ENCODE data around the gene BRPF1.
"Not testable (repeated sequence)": the region's sequence is repeated elsewhere in the genome, so short reads cannot be mapped to it uniquely, and the experiment has no call there.

Gene BRPF1

DNA sequence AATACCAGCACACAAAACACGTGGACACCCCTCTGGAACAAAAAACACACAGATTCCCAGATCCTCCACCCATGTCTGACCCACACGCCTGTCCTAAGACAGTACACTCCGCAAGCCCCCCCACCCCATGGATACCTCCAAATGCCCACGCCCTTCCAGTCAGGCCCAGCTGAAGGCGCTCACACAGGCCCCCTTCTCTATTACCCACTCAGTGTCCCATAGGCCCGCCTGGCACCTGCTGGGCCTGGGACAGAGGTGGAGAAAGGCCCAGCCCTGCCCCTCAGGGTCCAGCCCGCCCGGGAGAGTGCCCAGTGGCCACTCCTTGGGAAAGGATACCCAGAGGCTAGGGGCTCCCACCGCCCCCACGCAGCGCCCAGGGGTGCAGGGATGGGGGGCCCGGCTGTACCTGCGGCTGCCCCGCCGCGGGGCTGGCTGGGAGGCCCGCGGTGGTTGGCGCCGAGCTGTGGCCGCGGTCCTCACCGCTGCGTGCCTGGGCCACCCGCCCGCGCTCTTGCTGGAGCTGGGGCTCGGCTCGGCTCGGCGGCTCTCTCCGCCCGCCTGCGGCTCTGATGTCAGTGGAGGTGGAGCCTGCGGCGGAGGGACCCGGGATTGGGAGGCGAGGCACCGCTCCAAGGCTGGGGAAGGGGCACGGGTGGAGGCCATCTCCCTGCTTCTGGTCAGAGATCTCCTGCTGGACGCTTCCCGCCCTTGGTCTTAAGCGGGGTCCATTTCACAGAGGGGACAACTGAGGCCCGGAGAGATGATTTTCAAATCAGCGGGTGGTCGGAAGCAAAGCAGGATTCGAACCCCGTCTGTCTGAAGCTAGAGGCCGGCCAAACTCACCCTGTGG is 38.1 kb downstream of the BRPF1 start, which contains the start of gene CAMK1:
TSS of gene CAMK1 (minus strand) at position 522 of the 850 bp plus-strand sequence. CDS start 2,198 bp downstream, outside the sequence.
- DNase-seq (ENCODE audit: low read depth in 3 of 3): peak in 2 of 3 experiments; percentile 43 to 71

DNA sequence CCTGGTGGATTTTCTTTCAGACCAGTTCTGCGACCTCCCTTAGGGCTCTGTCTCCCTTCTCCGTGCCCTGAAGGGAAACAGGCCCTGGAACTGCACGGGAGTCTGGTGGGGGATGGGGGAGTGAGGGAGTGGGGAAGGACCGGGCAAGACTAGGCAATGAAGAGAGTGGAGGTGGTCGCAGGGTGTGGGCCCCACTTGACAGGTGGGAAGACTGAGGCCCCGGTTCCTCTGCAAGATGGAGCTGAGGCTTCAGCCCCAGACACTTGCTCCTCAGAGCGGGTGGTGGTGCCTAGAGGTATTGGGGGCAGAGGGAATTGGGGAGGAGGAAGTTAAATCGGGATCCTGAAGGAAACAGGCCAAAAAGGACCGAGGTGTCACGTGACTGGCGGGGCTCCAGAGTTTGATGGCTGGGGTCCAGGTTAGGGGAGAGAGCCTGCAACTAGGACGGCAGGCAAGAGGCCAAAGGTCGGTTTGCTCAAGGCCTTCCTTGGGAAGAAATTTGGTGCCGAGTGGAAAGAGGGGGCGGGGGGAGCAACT is 38.8 kb downstream of the BRPF1 start:
- no peak for DNase-seq (ENCODE audit: low read depth in 3 of 3)

DNA sequence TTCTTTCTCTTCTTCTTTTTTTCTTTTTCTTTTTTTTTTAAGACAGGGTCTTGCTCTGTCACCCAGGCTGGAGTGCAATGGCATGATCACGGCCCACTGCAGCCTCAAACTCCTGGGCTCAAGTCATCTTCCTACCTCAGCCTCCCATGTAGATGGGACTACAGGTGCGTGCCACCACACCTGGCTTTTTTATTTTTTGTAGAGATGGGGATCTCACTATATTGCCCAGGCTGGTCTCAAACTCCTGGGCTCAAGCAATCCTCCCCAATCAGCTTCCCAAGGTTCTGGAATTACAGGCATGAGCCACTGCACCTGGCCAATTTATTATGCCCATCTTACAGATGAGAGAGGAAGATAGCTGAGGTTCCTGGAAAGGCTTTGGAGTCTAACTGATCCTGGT is 39.5 kb downstream of the BRPF1 start:
- DNase-seq (ENCODE audit: low read depth in 3 of 3): not testable (repeated sequence)

DNA sequence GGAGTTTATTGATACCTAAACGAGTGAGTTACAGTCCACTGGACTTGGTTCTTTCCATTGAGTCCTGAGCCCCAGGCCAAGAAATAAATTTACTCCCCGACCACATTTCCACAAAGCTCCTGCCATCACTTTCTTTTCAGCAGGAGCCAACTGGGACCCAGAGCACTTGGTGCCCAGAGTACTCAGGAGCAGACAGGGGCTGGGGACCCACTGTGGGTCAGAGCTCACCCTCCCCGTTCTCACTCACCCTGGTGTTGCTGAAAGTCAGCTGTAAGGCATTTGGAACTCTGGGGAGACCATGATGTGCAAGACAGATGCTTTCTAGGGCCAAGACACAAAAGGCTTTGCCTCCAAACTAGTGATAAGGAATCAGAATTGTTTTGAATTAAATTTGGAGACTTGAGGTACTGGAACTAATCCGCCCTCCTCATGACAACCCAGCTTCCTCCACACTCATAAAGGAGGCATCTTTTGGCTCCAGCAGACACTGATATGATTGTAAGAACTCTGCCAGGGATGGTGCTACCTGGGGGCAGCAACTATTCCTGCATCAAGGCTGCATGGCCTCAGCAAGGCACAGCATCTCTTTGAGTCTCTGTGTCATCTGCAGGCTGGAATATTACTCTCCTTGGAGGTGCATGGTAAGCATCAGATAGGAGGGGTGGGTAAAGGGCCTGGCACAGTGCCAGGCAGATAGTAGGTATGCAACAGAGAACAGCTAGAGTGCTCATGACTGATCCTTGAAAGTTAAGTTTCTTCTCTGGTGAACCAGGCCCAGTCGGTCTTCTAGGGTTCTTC is 45.6 kb downstream of the BRPF1 start:
- peak in 1 of 3 experiments; percentile 22 for DNase-seq (ENCODE audit: low read depth in 3 of 3)

DNA sequence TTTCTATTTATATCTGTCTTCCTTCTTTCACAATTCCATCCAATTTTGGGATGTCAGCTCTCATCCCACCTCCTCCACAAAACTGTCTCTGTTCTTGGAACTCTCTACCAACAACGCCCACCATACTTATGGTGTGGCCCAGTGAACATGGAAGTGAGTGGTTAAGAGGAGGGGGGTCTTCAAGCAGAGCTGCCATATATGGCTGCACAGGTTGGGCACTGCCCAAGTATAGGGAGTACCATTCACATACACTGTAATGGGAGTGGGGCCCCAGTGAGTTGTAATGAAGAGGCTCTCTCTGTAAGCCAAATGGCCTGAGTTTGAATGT is 46.1 kb downstream of the BRPF1 start:
- DNase-seq (ENCODE audit: low read depth in 3 of 3): no peak

DNA sequence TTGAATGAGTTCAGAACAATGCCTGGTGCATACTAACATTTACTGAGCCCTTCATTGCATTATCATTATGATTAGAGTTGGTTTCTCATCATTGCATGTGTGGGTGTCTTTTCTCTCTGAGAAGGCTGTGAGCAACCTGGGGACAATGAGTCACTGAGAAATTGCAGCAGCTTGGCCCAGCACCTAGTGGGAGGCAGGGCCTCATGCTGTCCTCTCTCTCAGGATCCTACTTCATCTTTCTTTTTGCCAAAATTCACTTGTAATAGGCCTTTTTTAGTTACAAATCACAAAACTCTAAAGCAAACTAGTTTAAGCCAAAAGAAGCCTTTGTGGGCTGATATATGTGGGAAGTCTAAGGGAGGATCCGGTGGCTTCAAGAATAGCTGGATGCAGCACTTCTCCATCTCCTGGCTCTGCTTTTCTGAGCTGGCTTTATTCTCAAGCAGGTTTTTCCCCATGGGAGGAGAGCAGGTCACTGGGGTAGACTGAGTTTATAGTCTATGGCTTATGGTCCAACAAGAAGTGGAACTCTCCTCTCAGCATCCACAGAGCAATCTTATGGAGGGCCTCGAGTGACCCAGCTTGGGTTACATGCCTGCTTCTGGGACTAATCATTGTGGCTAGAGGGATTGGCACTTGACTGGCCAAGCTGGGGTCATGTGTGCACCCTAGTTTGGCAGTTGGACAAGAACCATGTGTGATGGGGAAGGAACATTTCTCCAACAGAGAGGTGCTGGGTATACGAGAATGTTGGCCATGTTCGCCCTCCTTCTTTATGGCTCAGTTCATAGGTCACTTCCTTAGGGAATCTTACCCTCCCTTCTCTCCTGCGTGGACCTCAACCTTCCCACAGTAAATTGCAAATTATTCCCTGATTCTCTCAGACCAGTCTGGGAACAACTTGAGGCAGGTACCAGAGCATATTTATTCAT is 46.9 kb downstream of the BRPF1 start:
- peak; percentile 49 to 68 (median 58) for DNase-seq (ENCODE audit: low read depth in 3 of 3)

DNA sequence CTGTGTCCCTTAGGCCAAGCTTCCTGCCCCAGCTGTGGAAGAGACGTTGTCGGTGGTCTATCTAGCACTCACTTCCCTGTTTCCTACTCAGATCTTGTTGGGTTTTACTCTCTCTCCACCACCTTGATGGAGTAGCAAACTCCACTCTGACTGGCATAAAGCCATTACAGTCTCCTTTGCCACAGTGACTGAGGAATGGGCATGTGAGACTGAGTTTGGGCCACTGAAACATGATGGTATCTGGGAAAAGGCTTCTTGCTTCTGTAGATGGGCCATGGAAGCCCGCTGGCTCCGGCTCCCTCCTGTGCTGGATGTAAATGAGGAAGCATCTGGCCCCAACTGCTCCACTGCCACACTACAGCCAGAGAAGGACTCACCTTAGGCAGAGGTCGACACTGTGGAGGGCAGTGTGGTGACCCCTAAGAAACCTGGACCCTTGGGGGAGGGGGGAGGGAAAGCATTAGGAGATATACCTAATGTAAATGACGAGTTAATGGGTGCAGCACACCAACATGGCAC is 47.6 kb downstream of the BRPF1 start:
- DNase-seq (ENCODE audit: low read depth in 3 of 3): no peak

DNA sequence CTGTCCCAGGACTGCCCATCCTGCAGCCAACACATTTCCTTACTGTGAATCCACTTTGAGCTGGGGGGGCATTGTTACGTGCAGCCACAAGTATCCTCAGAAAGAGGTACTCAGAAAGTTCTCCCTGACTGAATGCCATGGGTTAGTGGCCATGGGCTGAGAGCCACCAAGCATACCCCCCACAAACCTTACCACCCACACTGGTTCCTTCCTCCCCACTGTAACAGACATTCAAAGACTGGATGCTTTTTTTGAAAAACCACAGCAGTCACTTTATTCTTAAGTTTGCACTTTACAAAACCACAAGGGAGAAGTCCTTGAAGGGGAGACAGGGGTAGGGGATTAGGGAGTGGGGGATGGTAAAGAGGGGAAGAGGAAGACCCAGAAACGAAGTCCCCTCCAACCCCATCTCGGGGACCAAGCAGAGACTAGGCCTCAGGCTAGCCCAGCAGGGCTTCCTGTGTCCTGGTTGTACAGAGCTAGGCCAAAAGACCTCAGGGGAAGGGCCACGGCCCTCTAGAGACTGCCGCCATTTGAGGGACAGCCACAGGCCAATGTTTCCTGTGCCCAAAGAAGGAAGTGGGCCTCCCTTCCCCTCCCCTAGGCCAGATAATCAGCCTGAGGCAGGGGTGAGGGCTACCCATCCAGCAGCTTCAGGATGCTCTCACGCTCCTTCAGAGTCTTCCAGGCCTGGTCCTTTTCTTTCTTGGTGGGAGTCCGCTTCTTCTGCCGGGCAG is 48.4 kb downstream of the BRPF1 start:
- DNase-seq (ENCODE audit: low read depth in 3 of 3): peak in 1 of 3 experiments; percentile 29

DNA sequence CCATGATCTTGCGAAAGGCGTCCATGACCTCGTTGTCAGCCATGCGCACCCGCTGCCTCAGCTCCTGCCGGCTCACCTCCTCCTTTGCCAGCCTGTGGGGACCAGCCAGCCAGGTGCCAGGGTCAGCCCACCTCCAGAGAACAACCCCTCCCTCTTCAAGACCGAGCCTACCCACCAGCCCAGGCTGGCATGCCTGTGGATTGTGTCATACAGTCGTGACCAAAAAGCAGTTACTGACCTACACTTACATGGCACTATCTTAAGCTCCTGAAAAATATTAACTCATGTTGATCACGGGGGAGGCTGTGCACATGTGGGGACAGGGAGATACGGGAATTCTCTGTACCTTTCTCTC is 48.9 kb downstream of the BRPF1 start:
- DNase-seq (ENCODE audit: low read depth in 3 of 3): no peak

DNA sequence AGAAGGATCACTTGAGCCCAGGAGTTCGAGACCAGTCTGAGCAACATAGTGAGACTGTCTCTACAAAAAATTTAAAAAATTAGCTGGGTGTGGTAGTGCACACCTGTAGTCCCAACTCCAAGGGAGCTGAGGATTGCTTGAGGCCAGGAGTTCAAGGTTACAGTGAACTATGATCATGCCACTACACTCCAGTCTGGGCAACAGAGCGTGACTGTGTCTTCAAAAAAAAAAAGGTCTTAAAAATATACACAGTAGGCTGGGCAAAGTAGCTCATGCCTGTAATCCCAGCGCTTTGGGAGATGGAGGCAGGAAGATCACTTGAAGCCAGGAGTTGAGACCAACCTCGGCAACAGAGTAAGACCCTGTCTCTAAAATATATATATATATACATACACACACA is 49.4 kb downstream of the BRPF1 start:
- no peak for DNase-seq (ENCODE audit: low read depth in 3 of 3)

DNA sequence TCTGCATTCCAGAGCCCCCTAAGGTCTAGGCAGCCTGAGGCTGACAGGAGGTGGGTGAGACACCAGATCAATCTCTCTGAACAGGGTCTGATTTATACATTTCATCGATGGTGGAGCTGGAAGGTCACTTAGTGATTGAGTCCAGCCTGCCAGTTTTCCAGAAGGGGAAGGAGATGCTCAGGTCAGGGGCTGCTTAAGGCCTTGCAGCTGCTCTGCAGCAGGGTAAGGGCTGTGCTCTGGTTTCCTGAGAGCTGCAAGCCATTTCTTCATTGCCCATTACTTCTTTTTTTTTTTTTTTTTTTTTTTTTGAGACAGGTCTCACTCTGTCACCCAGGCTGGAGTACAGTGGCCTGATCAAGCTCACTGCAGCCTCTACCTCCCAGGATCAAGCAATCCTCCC is 50.0 kb downstream of the BRPF1 start:
- no peak for DNase-seq (ENCODE audit: low read depth in 3 of 3)

DNA sequence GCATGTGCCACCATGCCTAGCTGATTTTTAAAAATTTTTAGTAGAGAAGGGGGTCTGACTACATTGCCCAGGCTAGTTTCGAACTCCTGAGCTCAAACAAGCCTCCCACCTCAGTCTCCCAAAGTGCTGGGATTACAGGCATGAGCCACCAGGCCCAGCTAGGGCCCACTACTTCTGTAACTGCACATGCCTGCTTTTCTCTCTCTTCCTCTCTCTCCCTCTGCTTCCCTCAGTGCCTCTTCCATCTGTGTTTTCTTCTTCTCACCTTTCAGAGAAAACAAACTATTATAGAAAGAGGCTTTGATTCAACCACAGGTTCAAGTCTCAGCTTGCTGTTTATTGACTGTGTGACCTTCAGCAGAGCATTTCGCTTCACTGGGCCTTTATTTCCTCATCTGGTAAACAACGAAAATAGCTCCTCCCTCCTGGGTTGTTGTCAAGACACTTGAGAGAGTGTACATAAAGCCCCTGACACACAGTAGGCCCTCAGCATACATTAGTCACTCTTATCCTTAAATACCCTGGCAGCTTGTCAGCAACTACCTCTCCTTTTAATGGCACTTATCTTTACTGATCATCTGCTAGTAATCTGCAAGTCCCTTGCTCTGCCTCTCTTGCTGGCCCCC is 50.6 kb downstream of the BRPF1 start:
- no peak for DNase-seq (ENCODE audit: low read depth in 3 of 3)

DNA sequence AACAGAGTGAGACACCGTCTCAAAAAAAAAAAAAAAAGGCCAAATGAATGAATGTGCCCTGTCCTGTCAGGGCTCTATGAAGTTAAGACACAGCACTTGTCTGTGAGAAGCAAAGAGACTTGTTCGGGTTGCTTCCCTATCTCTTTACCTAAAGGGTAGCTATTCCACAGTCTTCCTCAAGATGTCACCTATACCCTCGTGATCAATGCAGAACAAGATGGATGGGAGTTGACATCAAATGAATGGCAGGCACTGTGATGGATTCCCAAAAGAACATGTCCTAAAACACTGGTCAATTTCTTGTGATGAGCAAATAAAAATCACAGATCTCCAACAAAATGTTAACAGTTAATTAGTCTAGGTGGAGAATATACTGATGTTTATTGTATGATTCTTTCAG is 51.2 kb downstream of the BRPF1 start:
- DNase-seq (ENCODE audit: low read depth in 3 of 3): no peak

DNA sequence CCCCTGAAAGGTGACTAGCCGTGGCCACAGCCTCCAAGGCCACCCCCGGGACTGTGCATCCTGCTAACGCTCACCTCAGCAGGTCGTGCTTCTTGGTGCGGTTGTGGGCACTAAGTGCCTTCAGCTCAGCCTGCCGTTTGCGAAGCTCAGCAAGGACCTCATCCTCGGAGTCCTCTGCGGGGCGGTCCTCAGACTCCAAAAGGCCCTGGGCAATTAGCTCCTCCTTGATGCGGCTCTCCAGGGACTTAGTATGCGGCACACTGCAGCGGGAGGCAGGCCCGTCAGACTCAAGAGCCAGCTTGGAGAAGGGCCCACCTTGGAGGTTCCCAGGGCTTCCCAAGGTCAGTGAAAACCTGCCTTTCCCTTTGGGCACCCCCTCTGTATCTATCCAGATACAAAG is 52.4 kb downstream of the BRPF1 start:
- DNase-seq (ENCODE audit: low read depth in 3 of 3): no peak

DNA sequence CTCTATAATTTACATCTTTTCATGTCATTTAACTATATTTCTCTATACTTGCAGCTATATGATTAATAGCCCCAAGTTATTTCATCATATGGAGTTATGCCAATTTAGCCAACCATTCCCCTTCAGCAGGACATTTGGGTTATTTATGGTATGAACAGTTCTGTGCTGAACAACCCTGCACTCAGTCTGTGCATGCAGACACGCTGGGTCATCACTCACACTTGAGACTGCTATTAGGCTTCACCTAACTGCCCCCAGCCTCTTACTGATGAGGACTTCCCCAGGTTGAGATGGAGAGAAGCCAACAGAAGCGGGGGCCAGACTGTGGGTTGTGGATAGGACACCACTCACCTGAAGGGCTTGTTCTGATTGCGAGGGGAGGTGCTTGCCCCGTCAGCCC is 53.4 kb downstream of the BRPF1 start:
- DNase-seq (ENCODE audit: low read depth in 3 of 3): no peak

DNA sequence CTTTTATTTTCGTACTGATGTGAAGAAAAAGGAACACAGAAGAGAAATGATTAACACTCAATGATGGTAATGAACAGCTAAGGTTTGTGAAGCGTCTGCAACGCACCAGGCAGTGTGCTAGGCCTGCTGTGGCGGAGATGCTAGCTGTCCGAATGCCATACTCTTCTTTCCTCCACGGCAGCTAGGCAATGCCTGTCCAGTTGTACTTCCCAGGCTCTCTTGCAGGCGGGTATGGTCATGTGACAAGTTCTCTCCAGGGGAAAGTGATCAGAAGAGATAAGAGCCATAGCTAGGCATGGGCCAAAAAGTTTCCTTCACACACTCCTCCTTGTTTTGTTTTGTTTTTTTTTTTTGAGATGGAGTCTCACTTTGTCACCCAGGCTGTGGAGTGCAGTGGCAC is 54.1 kb downstream of the BRPF1 start:
- no peak for DNase-seq (ENCODE audit: low read depth in 3 of 3)

DNA sequence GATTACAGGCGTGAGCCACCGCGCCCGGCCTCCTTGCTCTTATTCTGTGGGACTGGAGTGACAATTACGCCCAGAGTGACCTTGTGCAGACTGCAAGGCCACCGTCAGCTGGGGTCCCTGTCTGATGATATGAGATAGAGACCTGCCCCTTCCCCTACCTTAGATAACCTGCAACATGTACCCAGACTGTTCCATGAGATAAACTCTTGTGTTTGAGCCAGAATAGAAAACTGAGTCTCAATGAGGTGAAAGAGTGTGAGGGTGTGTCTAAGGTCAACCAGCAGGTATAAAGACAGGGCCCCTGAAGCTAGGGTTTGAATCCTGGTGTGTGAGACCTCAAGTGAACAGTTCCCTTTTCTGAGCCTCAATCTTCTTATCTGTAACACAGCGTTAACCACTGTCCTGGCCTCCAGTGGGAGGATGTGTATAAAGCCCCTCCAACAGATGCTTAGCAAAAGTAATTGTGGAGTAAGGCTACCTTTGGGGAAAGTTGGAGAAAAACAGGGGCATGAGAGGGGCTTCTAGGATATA is 54.7 kb downstream of the BRPF1 start:
- no peak for DNase-seq (ENCODE audit: low read depth in 3 of 3)

DNA sequence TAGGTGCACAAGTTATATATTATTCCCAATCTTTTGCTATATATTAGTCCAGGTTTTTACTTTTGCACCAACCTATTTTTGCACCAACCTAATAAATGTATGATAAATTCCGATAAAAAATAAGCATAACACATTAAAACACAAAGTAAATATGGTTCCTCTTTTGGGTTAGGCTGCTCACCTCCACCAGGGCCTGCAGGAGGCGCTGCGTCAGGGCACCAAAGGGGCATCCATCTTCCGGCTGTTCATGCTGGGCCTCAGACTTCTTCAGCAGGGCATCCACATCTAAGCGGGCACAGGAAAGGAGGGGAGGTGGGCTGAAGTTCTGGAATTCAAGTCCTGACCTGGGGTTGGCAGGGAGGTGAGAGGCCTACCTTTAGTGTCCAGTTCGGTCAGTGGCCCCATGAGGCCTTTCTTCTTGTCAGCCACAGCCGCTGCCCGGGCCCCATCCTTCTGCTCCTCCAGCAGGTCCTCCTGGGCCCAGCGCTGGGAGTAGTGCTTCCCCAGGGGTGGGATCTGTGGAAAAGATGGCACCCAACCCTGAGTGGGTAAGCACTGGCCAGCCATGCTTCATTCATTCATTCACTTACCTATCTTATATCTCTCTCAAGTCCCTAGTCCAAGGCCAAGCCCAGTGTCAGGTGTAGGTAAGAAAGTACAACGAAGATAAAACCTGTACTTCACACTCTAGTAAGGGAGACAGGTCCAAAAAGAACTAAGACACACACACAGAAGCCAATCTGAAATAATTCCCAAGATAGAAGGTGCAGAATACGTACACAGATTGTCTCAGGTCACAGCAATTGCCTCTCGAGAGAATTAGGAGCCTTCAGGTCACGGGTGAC is 55.5 kb downstream of the BRPF1 start:
- DNase-seq (ENCODE audit: low read depth in 3 of 3): no peak

DNA sequence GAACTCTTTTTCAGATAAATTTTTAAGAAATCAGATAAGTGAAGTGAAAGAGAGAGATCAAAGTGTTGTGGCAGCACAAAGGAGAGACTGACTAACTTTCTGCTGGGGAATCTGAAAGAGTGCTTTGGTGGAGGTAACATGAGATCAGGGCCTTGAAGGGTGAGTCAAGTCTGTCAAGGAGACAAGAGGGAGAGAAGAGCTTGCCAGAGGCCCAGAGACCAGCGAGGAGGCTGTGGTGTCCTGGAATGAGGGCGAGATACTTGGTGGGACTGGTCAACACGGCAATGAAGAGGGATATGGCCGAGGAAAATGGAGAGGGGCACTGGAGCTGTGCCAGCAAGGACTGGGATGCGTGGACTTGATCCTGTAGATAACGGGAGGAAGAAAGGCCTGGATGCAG is 56.2 kb downstream of the BRPF1 start:
- peak in 1 of 3 experiments; percentile 25 for DNase-seq (ENCODE audit: low read depth in 3 of 3)

Data from stimulated activated CD4-positive, alpha-beta T cell treated with anti-CD3 and anti-CD28 coated beads, TNF-alpha, amount 100 ng/mL, for 24 hours (primary cell).